Keratinocyte (primary cell): ENCODE measurements around the gene UNC5A. TPM values are rescaled to one million over a fixed set of nuclear protein-coding genes. Genes with fewer than 3 reads are reported as not detected.

Source experiments
- DNase-seq: peaks from one replicate; pipeline ENCODE4 v3.0.0-alpha.2; 2011; ENCODE audit warnings: low read depth, missing footprints, low spot score
- FAIRE-seq: peaks from 2 replicates; lab custom pipeline; 2011; peaks lifted over from hg19 to GRCh38; lab: Jason Lieb, UNC
- H2AFZ ChIP-seq: 2 replicates; pipeline ENCODE4 v1.6.0; 2012; ENCODE audit warnings: low read length, control low read depth, inconsistent platforms; ENCODE audit not compliant: control insufficient read depth
- H3K27ac ChIP-seq: 2 replicates; pipeline ENCODE4 v1.5.1; 2011; ENCODE audit warnings: low read length; ENCODE audit not compliant: control insufficient read depth, insufficient read depth
- H3K27me3 ChIP-seq: 3 replicates; pipeline ENCODE4 v1.6.0; 2011; ENCODE audit warnings: low read length; ENCODE audit not compliant: control insufficient read depth, insufficient read depth; ENCODE audit errors: extremely low read depth
- H3K36me3 ChIP-seq, 2 experiments: 2 replicates in 1 of 2; 3 replicates in 1 of 2; pipeline ENCODE4 v1.5.1; 2011; ENCODE audit warnings: low read length in 2 of 2, mild to moderate bottlenecking in 1 of 2; ENCODE audit not compliant: control insufficient read depth in 2 of 2, insufficient read depth in 2 of 2; ENCODE audit errors: extremely low read depth in 1 of 2
- H3K4me1 ChIP-seq: 3 replicates; pipeline ENCODE4 v1.5.1; 2011; ENCODE audit warnings: low read length; ENCODE audit not compliant: control insufficient read depth, insufficient read depth; ENCODE audit errors: extremely low read depth
- H3K4me2 ChIP-seq: 3 replicates; pipeline ENCODE4 v1.6.0; 2011; ENCODE audit warnings: low read depth, low read length; ENCODE audit not compliant: control insufficient read depth, insufficient read depth; ENCODE audit errors: extremely low read depth
- H3K4me3 ChIP-seq, 3 experiments: fragments of 200-600 bp in 1 of 3; sonication (generic) in 1 of 3; 2 replicates in 2 of 3; 3 replicates in 1 of 3; pipeline ENCODE4 v1.5.1; 2011 to 2016; ENCODE audit warnings: low read length in 3 of 3, mild to moderate bottlenecking in 3 of 3, control low read depth in 2 of 3, inconsistent platforms in 1 of 3, low read depth in 1 of 3, mixed read lengths in 1 of 3, mixed run types in 1 of 3, moderate library complexity in 1 of 3; ENCODE audit not compliant: control insufficient read depth in 2 of 3, insufficient read depth in 2 of 3; ENCODE audit errors: extremely low read depth in 1 of 3
- H3K79me2 ChIP-seq: 2 replicates; pipeline ENCODE4 v1.6.0; 2012; ENCODE audit warnings: low read length; ENCODE audit not compliant: control insufficient read depth, insufficient read depth
- H3K9ac ChIP-seq: 3 replicates; pipeline ENCODE4 v1.6.0; 2011; ENCODE audit warnings: low read length; ENCODE audit not compliant: control insufficient read depth, insufficient read depth; ENCODE audit errors: extremely low read depth
- H3K9me1 ChIP-seq: 3 replicates; pipeline ENCODE4 v1.6.0; 2011; ENCODE audit warnings: low read length; ENCODE audit not compliant: control insufficient read depth, insufficient read depth; ENCODE audit errors: extremely low read depth
- H3K9me3 ChIP-seq: 2 replicates; pipeline ENCODE4 v1.5.1; 2012; ENCODE audit warnings: low read depth, low read length; ENCODE audit not compliant: control insufficient read depth
- H4K20me1 ChIP-seq: 3 replicates; pipeline ENCODE4 v1.6.0; 2011; ENCODE audit warnings: low read length; ENCODE audit not compliant: control insufficient read depth, insufficient read depth; ENCODE audit errors: extremely low read depth
- CTCF ChIP-seq, 3 experiments: IDR thresholded peaks in 1 of 3; conservative IDR thresholded peaks in 1 of 3; optimal IDR thresholded peaks in 1 of 3; 2 replicates in 2 of 3; 3 replicates in 1 of 3; pipeline versions ENCODE3 to v1.5.1; 2011; ENCODE audit warnings: low read length in 3 of 3, mild to moderate bottlenecking in 3 of 3, moderate library complexity in 2 of 3, control low read depth in 1 of 3, inconsistent platforms in 1 of 3; ENCODE audit not compliant: insufficient read depth in 2 of 3; ENCODE audit errors: extremely low read depth in 1 of 3
- EZH2 ChIP-seq: IDR thresholded peaks from one replicate; pipeline ENCODE4 v1.6.1; 2012; ENCODE audit warnings: inconsistent platforms, mild to moderate bottlenecking, low read length, moderate library complexity
- dilution Hi-C: fragments of 300-500 bp; cut with MboI; formaldehyde crosslinking; loops from one replicate; pipeline ENCODE4 v1.7.0; 2020; ENCODE audit warnings: low sequenced_read_pairs; ENCODE audit not compliant: extremely low pct_ligation_motif_present
- polyA plus RNA-seq, 5 experiments: library from polyadenylated mRNA; depleted of rRNA in 3 of 5; stranded (reverse) in 3 of 5; stranded (forward) in 1 of 5; unstranded in 1 of 5; fragments of >200 nt; gene quantifications; 1 replicate in 1 of 5; 2 replicates in 3 of 5; 3 replicates in 1 of 5; pipeline versions ENCODE4 v1.2.1 to v1.2.3, GENCODE V29; 2011 to 2012; ENCODE audit warnings: missing spikeins in 2 of 5, low read depth in 1 of 5, low replicate concordance in 1 of 5

Gene UNC5A
- polyA plus RNA-seq, 1 donor (not counting 4 experiments of a cell fraction or from before 2014, with no cell fraction given) = not detected

DNA sequence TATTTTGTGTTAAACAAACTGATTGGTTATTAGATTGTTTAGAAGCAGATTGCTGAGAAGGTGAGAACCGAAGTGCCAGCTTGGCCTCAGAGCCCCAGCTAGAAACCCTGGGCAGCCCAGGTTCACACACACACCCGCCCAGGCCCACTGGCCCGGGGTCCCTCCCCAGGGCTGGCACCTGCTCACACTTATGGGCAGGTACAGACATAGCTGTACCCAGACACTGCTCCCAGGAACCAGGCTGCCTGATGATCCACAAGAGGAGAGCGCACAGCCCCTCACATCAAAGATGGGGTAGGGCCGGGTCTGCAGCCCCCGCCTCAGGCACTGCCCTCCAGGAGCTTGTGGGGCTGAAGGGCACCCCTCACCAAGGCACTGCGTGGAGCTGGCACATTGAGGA, 55.6 kb downstream of the UNC5A start:
- FAIRE-seq = no peak
- dilution Hi-C loops = no loop called here
- no peaks in the 10 kb centered on the region for H3K79me2 ChIP-seq
- no peak overlapping the region for H2AFZ ChIP-seq
- no peaks in the 10 kb centered on the region for H3K9me1 ChIP-seq
- no peak overlapping the region for H3K27ac ChIP-seq
- H3K4me1 ChIP-seq = no peaks in the 10 kb centered on the region
- no peak overlapping the region for H3K9ac ChIP-seq
- H3K27me3 ChIP-seq = peaks cover 47% of the 10 kb centered on the region
- DNase-seq = no peak
- no peaks in the 10 kb centered on the region for H4K20me1 ChIP-seq
- H3K9me3 ChIP-seq = no peaks in the 10 kb centered on the region
- H3K36me3 ChIP-seq = no peaks in the 10 kb centered on the region
- H3K4me3 ChIP-seq = no peak overlapping the region
- no peak overlapping the region for H3K4me2 ChIP-seq
- TF ChIP-seq CTCF (optimal IDR thresholded peaks at IDR 0.05 in 1 of 3, IDR thresholded peaks at IDR 0.05 in 1 of 3, conservative IDR thresholded peaks at IDR 0.05 in 1 of 3; ENCODE audit: extremely low read depth in 1 of 3, insufficient read depth in 2 of 3, low read length in 3 of 3) (no peak), EZH2 (no peak)

GRCh38 chr5:176866707-176867310, 56.5 kb downstream of the UNC5A start:
- Histone ChIP-seq H3K4me3 (no peak overlapping the region), H2AFZ (no peak overlapping the region), H3K79me2 (no peaks in the 10 kb centered on the region), H3K27me3 (peaks cover 46% of the 10 kb centered on the region), H4K20me1 (no peaks in the 10 kb centered on the region), H3K27ac (no peak overlapping the region), H3K4me2 (no peak overlapping the region), H3K4me1 (no peaks in the 10 kb centered on the region), H3K9me3 (no peaks in the 10 kb centered on the region), H3K9me1 (no peaks in the 10 kb centered on the region), H3K9ac (no peak overlapping the region), H3K36me3 (no peaks in the 10 kb centered on the region)
- DNase-seq (no peak), FAIRE-seq (no peak)
- TF ChIP-seq EZH2 (no peak), CTCF (optimal IDR thresholded peaks at IDR 0.05 in 1 of 3, IDR thresholded peaks at IDR 0.05 in 1 of 3, conservative IDR thresholded peaks at IDR 0.05 in 1 of 3; ENCODE audit: extremely low read depth in 1 of 3, insufficient read depth in 2 of 3, low read length in 3 of 3) (no peak)
- dilution Hi-C loops = no loop called here
